NCI-H146 treated with DMSO at 0.1 percent for 48 hours (cell line): ENCODE measurements around the gene FTSJ1.
"Not testable (repeated sequence)": the region's sequence is repeated elsewhere in the genome, so short reads cannot be mapped to it uniquely, and the experiment has no call there.

Experiments used
- DNase-seq: peaks from one replicate; lab custom pipeline; 2025; ENCODE audit not compliant: unreplicated experiment; lab: John Stamatoyannopoulos, UW

Gene FTSJ1

DNA sequence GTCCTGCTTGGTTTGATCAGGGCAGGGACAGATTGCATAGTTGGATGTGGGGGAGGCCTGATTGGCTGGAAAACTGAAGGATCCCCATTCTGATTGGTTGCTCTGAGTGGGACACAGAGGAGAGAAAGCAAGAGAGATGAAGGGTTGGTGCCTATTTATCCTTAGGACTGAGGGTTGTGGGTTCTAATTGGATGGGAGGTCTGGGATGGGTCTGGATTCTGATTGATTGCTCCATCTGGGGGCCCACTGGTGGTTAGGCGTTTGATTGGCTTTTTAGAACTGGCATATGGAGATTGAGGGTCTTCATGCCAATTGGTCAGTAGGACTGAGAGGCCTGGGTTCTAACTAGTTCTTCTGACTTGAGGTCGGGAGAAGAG, 45.0 kb downstream of the FTSJ1 start:
- peak; percentile 38 for DNase-seq

DNA sequence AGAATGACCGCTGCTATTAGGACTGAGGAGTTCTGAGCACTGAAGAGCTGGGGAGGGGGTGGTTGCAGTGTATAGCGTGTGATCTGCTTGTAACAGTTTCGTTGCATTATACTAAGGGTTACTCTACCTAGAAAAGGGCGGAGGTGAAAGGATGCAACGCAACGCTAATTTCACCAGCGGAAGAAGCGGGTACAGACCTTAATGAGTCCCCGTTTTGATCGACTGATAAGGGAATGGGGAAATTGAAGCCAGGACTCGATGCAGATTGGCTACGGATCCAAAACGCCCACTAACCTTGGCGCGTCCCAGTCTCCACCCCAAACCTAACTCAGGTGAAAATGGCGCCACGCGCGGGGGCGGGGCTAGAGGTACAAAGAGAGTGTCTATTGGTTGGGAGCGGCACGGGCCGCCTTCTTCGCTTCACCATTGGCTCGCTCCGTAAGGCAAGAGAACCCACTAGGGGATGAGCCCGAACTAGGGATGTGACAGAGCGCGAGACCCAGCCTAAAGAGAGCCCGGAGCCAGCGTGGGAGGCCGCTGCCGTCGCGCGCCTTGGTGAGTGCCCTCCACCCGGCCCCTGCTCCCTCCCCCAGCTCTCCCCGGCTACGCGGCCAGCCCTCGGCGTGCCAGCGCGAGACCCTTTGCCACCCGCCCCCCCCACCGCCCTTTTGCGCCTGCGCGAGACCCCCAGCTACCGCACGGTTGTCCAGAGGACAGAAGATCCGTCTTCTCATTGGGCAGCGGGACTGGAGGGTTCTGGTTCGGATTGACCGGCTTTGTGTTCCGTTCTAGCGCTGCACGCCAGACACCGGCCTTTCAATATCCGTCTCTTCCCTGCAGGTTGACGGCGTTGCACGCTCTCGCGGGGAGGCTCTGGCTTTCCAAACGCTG, 45.6 kb downstream of the FTSJ1 start, which contains the start of gene EBP:
EBP (plus strand) TSS at position 456 of the 891 bp plus-strand sequence. CDS start 1,964 bp downstream, outside the sequence.
- DNase-seq, result peak; percentile 91

DNA sequence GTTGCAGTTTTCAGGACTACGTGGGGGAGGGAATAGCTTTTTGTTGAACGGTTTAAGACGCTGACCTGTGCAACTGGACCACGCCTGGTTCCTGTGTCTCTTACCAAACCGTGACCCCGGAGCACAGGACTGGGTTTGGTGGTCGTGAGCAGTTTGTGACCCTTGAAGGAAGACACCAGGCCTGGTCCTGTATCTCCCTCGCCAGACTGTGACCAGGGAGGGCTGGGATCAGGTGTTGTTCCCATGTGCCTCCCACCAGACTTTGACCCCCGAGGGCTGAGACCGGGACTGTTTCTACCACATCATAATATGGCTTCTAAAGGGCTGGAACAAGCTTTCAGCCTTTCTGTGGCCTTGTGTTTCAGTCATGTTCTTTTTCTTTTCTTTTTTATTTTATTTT, 46.3 kb downstream of the FTSJ1 start:
- DNase-seq, result no peak

DNA sequence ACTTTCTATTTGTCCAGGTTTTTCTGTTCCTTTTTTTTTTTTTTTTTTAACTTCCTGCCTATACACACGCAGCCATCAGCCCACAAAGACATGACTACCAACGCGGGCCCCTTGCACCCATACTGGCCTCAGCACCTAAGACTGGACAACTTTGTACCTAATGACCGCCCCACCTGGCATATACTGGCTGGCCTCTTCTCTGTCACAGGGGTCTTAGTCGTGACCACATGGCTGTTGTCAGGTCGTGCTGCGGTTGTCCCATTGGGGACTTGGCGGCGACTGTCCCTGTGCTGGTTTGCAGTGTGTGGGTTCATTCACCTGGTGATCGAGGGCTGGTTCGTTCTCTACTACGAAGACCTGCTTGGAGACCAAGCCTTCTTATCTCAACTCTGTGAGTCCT, 47.7 kb downstream of the FTSJ1 start:
- no peak for DNase-seq

DNA sequence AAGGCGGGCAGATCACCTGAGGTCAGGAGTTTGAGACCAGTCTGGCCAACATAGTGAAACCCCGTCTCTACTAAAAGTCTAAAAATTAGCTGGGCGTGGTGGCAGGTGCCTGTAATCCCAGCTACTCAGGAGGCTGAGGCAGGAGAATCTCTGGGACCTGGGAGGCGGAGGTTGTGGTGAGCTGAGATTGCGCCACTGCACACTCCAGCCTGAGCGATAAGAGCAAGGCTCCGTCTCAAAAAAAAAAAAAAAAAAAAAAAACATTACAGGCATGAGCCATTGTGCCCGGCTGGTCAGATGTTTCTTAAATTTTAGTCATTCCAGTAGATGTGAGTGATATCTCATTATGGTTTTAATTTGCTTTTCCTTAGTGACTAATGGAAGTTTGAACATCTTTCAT, 49.9 kb downstream of the FTSJ1 start:
- DNase-seq, result not testable (repeated sequence)

DNA sequence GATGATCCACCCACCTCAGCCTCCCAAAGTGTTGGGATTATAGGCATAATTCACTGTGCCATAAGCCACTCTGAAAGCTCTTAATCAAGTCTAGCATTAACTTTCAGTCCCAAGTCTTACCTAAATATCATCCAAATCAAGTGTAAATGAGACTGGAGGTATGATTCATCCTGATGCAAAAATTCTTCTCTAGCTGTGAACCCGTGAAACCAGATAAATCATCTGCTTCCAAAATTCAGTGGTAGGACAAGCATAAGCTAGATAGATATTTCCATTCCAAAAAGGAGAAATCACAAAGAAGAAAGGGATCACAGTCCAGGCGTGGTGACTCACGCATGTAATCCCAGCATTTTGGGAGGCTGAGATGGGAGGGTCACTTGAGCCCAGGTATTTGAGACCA, 54.7 kb downstream of the FTSJ1 start:
- DNase-seq, result no peak

DNA sequence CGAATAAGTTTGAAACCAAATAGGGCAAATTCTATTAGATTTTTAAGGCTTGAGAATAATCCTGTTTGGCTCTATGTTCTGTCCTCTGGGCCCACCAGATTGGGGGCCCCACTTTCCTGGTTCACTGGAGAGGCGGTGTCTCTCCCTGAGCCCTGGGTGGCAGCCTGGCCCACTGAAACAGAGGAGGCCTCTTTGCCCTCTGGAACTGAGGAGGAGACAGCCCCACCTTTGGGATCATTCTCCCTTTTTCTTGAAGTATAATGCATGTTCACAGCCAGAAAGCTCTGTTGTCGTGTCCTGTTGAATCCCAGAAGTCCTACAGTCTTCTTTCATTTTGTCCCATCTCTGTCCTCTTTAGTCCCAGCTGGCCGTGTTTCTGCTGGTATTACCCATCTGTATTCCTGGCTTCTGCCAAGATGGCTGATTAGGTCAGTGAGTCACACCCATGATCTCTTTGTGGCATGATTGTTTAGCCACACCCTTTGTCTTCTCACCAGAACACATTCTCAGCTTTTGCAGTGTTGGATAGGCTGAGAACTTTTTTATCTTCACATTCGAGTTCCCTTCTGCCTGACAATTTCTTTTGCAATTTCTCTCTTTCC, 55.5 kb downstream of the FTSJ1 start:
- no peak for DNase-seq

DNA sequence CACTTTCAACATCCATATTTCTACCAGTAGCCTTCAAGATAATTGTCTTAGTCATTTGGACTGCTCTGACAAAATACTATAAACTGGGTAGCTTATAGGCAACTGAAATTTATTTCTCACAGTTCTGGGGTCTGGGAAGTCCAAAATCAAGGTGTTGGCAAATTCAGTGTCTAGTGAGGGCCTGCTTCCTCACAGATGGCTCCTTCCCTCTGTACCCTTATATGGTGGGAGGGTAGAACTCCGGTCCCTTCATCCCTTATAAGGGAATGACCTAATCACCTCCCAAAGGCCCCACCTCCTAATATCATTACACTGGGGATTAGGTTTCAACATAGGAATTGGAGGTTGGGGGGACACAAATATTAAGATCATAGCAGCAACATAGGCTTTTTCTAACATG, 56.2 kb downstream of the FTSJ1 start:
- DNase-seq, result no peak

DNA sequence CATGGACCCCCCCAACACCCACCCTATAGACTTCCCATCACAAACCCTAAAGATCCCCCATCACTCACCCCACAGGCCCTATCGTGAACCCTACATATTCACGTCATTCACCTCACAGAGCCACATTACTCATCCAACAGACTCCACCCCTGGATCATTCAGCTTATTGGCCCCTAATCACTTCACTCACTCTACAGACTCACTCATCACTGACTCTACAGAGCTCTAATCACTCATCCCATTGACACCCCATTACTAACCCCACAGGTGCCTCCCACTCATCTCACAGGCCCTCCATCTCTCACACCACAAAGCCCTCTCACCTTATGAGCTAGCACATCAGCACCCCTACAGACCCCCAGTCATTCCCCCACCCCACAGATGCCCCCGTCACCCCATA, 57.2 kb downstream of the FTSJ1 start:
- DNase-seq, result no peak
